Right hindlimb (tissue), 1 donor: ENCODE measurements around the gene SLC6A4.
"Not testable (repeated sequence)": the region's sequence is repeated elsewhere in the genome, so short reads cannot be mapped to it uniquely, and the experiment has no call there.

ENCODE experiments used
- DNase-seq: peaks from one replicate; pipeline ENCODE4 v3.0.0-alpha.2; 2018

SLC6A4 gene

GRCh38 chr17:30238387-30239088, 3.0 kb upstream of the SLC6A4 start:
- no peak for DNase-seq

- DNase-seq: no peak
Observed at GRCh38 chr17:30238003-30238344, 2.5 kb upstream of the SLC6A4 start.

- no peak for DNase-seq
Observed at GRCh38 chr17:30237296-30238002, 2.0 kb upstream of the SLC6A4 start.

GRCh38 chr17:30236766-30237165, 1.3 kb upstream of the SLC6A4 start:
- peak; percentile 65 for DNase-seq

GRCh38 chr17:30236297-30236624, 764 bp upstream of the SLC6A4 start:
- no peak for DNase-seq

GRCh38 chr17:30234964-30235363, 533 bp downstream of the SLC6A4 start:
- no peak for DNase-seq

GRCh38 chr17:30234296-30234695, 1.2 kb downstream of the SLC6A4 start:
- DNase-seq: no peak

GRCh38 chr17:30232824-30233427, 2.6 kb downstream of the SLC6A4 start:
- DNase-seq: no peak

GRCh38 chr17:30232015-30232823, 3.3 kb downstream of the SLC6A4 start:
- no peak for DNase-seq

GRCh38 chr17:30230596-30231125, 4.8 kb downstream of the SLC6A4 start:
- no peak for DNase-seq

- DNase-seq: not testable (repeated sequence)
Observed at GRCh38 chr17:30230009-30230408, 5.5 kb downstream of the SLC6A4 start.

- DNase-seq: no peak
Observed at GRCh38 chr17:30229012-30229411, 6.5 kb downstream of the SLC6A4 start.

- DNase-seq: no peak
Observed at GRCh38 chr17:30228011-30228410, 7.5 kb downstream of the SLC6A4 start.

GRCh38 chr17:30226878-30227277, 8.6 kb downstream of the SLC6A4 start:
- no peak for DNase-seq

- DNase-seq: no peak
Observed at GRCh38 chr17:30225919-30226553, 9.5 kb downstream of the SLC6A4 start.

GRCh38 chr17:30225112-30225511, 10.4 kb downstream of the SLC6A4 start:
- no peak for DNase-seq

GRCh38 chr17:30224419-30224960, 11.0 kb downstream of the SLC6A4 start:
- DNase-seq: no peak

- DNase-seq: no peak
Observed at GRCh38 chr17:30222721-30223175, 12.7 kb downstream of the SLC6A4 start.

GRCh38 chr17:30222251-30222650, 13.2 kb downstream of the SLC6A4 start:
- DNase-seq: no peak

GRCh38 chr17:30221346-30221745, 14.2 kb downstream of the SLC6A4 start:
- DNase-seq: no peak

- DNase-seq: no peak
Observed at GRCh38 chr17:30220414-30220813, 15.1 kb downstream of the SLC6A4 start.

GRCh38 chr17:30219833-30220232, 15.7 kb downstream of the SLC6A4 start:
- no peak for DNase-seq
